Measurements from ENCODE around the gene HEBP2.
"Not testable (repeated sequence)": the region's sequence is repeated elsewhere in the genome, so short reads cannot be mapped to it uniquely, and the experiment has no call there.

The HEBP2 gene

GRCh38 chr6:138403801-138404665 is at the start of gene HEBP2:
TSS of gene HEBP2 (plus strand) at chr6:138404223. CDS start at chr6:138404496, 273 bp downstream.
- H3K4me3 ChIP-seq (ENCODE audit: low read length): peak within 1 kb of the TSS; percentile 94
- peaks cover 30% of the 10 kb centered on the region for H3K36me3 ChIP-seq (ENCODE audit: control insufficient read depth, insufficient read depth, low read length, severe bottlenecking)
- DNase-seq (ENCODE audit: low read depth): peak; percentile 92
- no peaks in the 10 kb centered on the region for H3K27me3 ChIP-seq (replicated peaks; ENCODE audit: control insufficient read depth, insufficient read depth, low read length)
- peaks cover 31% of the 10 kb centered on the region for H3K4me1 ChIP-seq (ENCODE audit: control insufficient read depth, insufficient read depth, low read length)
- H3K9me3 ChIP-seq (ENCODE audit: control insufficient read depth, low read length): no peaks in the 10 kb centered on the region
- peak within 1 kb of the TSS; percentile 96 for H3K9ac ChIP-seq (ENCODE audit: low read length)

- no peak overlapping the region for H3K9ac ChIP-seq (ENCODE audit: low read length)
- DNase-seq (ENCODE audit: low read depth): no peak
- peaks cover 7% of the 10 kb centered on the region for H3K27me3 ChIP-seq (replicated peaks; ENCODE audit: control insufficient read depth, insufficient read depth, low read length)
- H3K9me3 ChIP-seq (ENCODE audit: control insufficient read depth, low read length): no peaks in the 10 kb centered on the region
- H3K4me1 ChIP-seq (ENCODE audit: control insufficient read depth, insufficient read depth, low read length): no peaks in the 10 kb centered on the region
- no peak overlapping the region for H3K4me3 ChIP-seq (ENCODE audit: low read length)
- H3K36me3 ChIP-seq (ENCODE audit: control insufficient read depth, insufficient read depth, low read length, severe bottlenecking): no peaks in the 10 kb centered on the region
These were observed 46.1 kb upstream of the HEBP2 start for GRCh38 chr6:138357928-138358327.

- not testable (repeated sequence) for H3K9ac ChIP-seq (ENCODE audit: low read length); H3K4me1 ChIP-seq (ENCODE audit: control insufficient read depth, insufficient read depth, low read length); H3K36me3 ChIP-seq (ENCODE audit: control insufficient read depth, insufficient read depth, low read length, severe bottlenecking); H3K4me3 ChIP-seq (ENCODE audit: low read length); H3K27me3 ChIP-seq (replicated peaks; ENCODE audit: control insufficient read depth, insufficient read depth, low read length); H3K9me3 ChIP-seq (ENCODE audit: control insufficient read depth, low read length); DNase-seq (ENCODE audit: low read depth)
These were observed 35.3 kb upstream of the HEBP2 start for GRCh38 chr6:138368684-138369083.

GRCh38 chr6:138370631-138371451 is 33.2 kb upstream of the HEBP2 start:
- DNase-seq (ENCODE audit: low read depth): no peak
- H3K4me1 ChIP-seq (ENCODE audit: control insufficient read depth, insufficient read depth, low read length): no peaks in the 10 kb centered on the region

GRCh38 chr6:138371452-138371711 is 32.6 kb upstream of the HEBP2 start:
- Histone ChIP-seq H3K9me3 (ENCODE audit: control insufficient read depth, low read length) (no peaks in the 10 kb centered on the region), H3K9ac (ENCODE audit: low read length) (no peak overlapping the region), H3K4me3 (ENCODE audit: low read length) (no peak overlapping the region), H3K27me3 (replicated peaks; ENCODE audit: control insufficient read depth, insufficient read depth, low read length) (no peaks in the 10 kb centered on the region), H3K36me3 (ENCODE audit: control insufficient read depth, insufficient read depth, low read length, severe bottlenecking) (no peaks in the 10 kb centered on the region), H3K4me1 (ENCODE audit: control insufficient read depth, insufficient read depth, low read length) (no peaks in the 10 kb centered on the region)
- no peak for DNase-seq (ENCODE audit: low read depth)

More at GRCh38 chr6:138370631-138371451, 33.2 kb upstream of the HEBP2 start:
- Histone ChIP-seq H3K27me3 (replicated peaks; ENCODE audit: control insufficient read depth, insufficient read depth, low read length) (no peaks in the 10 kb centered on the region), H3K9ac (ENCODE audit: low read length) (no peak overlapping the region), H3K36me3 (ENCODE audit: control insufficient read depth, insufficient read depth, low read length, severe bottlenecking) (no peaks in the 10 kb centered on the region), H3K9me3 (ENCODE audit: control insufficient read depth, low read length) (no peaks in the 10 kb centered on the region), H3K4me3 (ENCODE audit: low read length) (no peak overlapping the region)

GRCh38 chr6:138371720-138372119 is 32.3 kb upstream of the HEBP2 start:
- Histone ChIP-seq H3K9me3 (ENCODE audit: control insufficient read depth, low read length) (no peaks in the 10 kb centered on the region), H3K4me1 (ENCODE audit: control insufficient read depth, insufficient read depth, low read length) (no peaks in the 10 kb centered on the region), H3K4me3 (ENCODE audit: low read length) (no peak overlapping the region), H3K27me3 (replicated peaks; ENCODE audit: control insufficient read depth, insufficient read depth, low read length) (no peaks in the 10 kb centered on the region), H3K9ac (ENCODE audit: low read length) (no peak overlapping the region), H3K36me3 (ENCODE audit: control insufficient read depth, insufficient read depth, low read length, severe bottlenecking) (no peaks in the 10 kb centered on the region)
- no peak for DNase-seq (ENCODE audit: low read depth)

- Histone ChIP-seq H3K9me3 (ENCODE audit: control insufficient read depth, low read length) (no peaks in the 10 kb centered on the region), H3K4me3 (ENCODE audit: low read length) (no peak overlapping the region), H3K4me1 (ENCODE audit: control insufficient read depth, insufficient read depth, low read length) (no peaks in the 10 kb centered on the region), H3K36me3 (ENCODE audit: control insufficient read depth, insufficient read depth, low read length, severe bottlenecking) (no peaks in the 10 kb centered on the region), H3K27me3 (replicated peaks; ENCODE audit: control insufficient read depth, insufficient read depth, low read length) (no peaks in the 10 kb centered on the region), H3K9ac (ENCODE audit: low read length) (no peak overlapping the region)
- no peak for DNase-seq (ENCODE audit: low read depth)
These were observed 31.1 kb upstream of the HEBP2 start for GRCh38 chr6:138372711-138373463.

- Histone ChIP-seq H3K9me3 (ENCODE audit: control insufficient read depth, low read length) (no peaks in the 10 kb centered on the region), H3K4me1 (ENCODE audit: control insufficient read depth, insufficient read depth, low read length) (no peaks in the 10 kb centered on the region), H3K27me3 (replicated peaks; ENCODE audit: control insufficient read depth, insufficient read depth, low read length) (no peaks in the 10 kb centered on the region), H3K36me3 (ENCODE audit: control insufficient read depth, insufficient read depth, low read length, severe bottlenecking) (no peaks in the 10 kb centered on the region), H3K4me3 (ENCODE audit: low read length) (no peak overlapping the region), H3K9ac (ENCODE audit: low read length) (no peak overlapping the region)
- no peak for DNase-seq (ENCODE audit: low read depth)
These were observed 29.8 kb upstream of the HEBP2 start for GRCh38 chr6:138374230-138374629.

GRCh38 chr6:138374815-138375214 is 29.2 kb upstream of the HEBP2 start:
- H3K4me3 ChIP-seq (ENCODE audit: low read length): no peak overlapping the region
- no peak for DNase-seq (ENCODE audit: low read depth)
- H3K9me3 ChIP-seq (ENCODE audit: control insufficient read depth, low read length): no peaks in the 10 kb centered on the region
- H3K36me3 ChIP-seq (ENCODE audit: control insufficient read depth, insufficient read depth, low read length, severe bottlenecking): no peaks in the 10 kb centered on the region
- no peaks in the 10 kb centered on the region for H3K4me1 ChIP-seq (ENCODE audit: control insufficient read depth, insufficient read depth, low read length)
- no peak overlapping the region for H3K9ac ChIP-seq (ENCODE audit: low read length)
- H3K27me3 ChIP-seq (replicated peaks; ENCODE audit: control insufficient read depth, insufficient read depth, low read length): no peaks in the 10 kb centered on the region

- Histone ChIP-seq H3K4me1 (ENCODE audit: control insufficient read depth, insufficient read depth, low read length) (no peaks in the 10 kb centered on the region), H3K27me3 (replicated peaks; ENCODE audit: control insufficient read depth, insufficient read depth, low read length) (no peaks in the 10 kb centered on the region), H3K9me3 (ENCODE audit: control insufficient read depth, low read length) (no peaks in the 10 kb centered on the region), H3K4me3 (ENCODE audit: low read length) (no peak overlapping the region), H3K36me3 (ENCODE audit: control insufficient read depth, insufficient read depth, low read length, severe bottlenecking) (no peaks in the 10 kb centered on the region), H3K9ac (ENCODE audit: low read length) (no peak overlapping the region)
- DNase-seq (ENCODE audit: low read depth): no peak
These were observed 27.0 kb upstream of the HEBP2 start for GRCh38 chr6:138377042-138377441.

GRCh38 chr6:138377844-138378243 is 26.2 kb upstream of the HEBP2 start, which contains the start of gene SMIM28:
TSS of gene SMIM28 (plus strand) at chr6:138377905. CDS start at chr6:138378073, 168 bp downstream.
- H3K27me3 ChIP-seq (replicated peaks; ENCODE audit: control insufficient read depth, insufficient read depth, low read length): no peaks in the 10 kb centered on the region
- H3K36me3 ChIP-seq (ENCODE audit: control insufficient read depth, insufficient read depth, low read length, severe bottlenecking): no peaks in the 10 kb centered on the region

More at GRCh38 chr6:138377844-138378243, 26.2 kb upstream of the HEBP2 start, which contains the start of gene SMIM28:
- Histone ChIP-seq H3K4me3 (ENCODE audit: low read length) (no peak within 1 kb of the TSS), H3K4me1 (ENCODE audit: control insufficient read depth, insufficient read depth, low read length) (no peaks in the 10 kb centered on the region), H3K9me3 (ENCODE audit: control insufficient read depth, low read length) (no peaks in the 10 kb centered on the region), H3K9ac (ENCODE audit: low read length) (no peak within 1 kb of the TSS)
- no peak for DNase-seq (ENCODE audit: low read depth)

Measured in adipocyte (in vitro differentiated cells).